OCI-LY1 (cell line): ENCODE results near the gene MAMDC2.

Experiments used
- H2AFZ ChIP-seq: fragments of 200-600 bp; sonication (generic), shearing (Covaris generic); 2 replicates; pipeline ENCODE4 v1.6.0; 2014; ENCODE audit warnings: antibody characterized with exemption, mild to moderate bottlenecking, low read length
- H3F3A ChIP-seq: fragments of 200-600 bp; sonication (generic), shearing (Covaris generic); 2 replicates; pipeline ENCODE4 v1.6.0; 2014; ENCODE audit warnings: mild to moderate bottlenecking, antibody characterized with exemption, low read length, moderate library complexity; ENCODE audit not compliant: insufficient read depth
- H3K27ac ChIP-seq: fragments of 200-600 bp; sonication (generic); 2 replicates; pipeline ENCODE4 v1.5.1; 2014; ENCODE audit warnings: low read length, mixed run types, mild to moderate bottlenecking, low read depth; ENCODE audit not compliant: poor library complexity, severe bottlenecking
- H3K27me3 ChIP-seq: fragments of 200-600 bp; sonication (generic); 2 replicates; pipeline ENCODE4 v1.6.0; 2014; ENCODE audit warnings: antibody characterized with exemption, mild to moderate bottlenecking, low read length, moderate library complexity; ENCODE audit not compliant: insufficient read depth
- H3K36me3 ChIP-seq: fragments of 200-600 bp; sonication (generic); 2 replicates; pipeline ENCODE4 v1.6.1; 2014; ENCODE audit warnings: mild to moderate bottlenecking, antibody characterized with exemption, low read length, moderate library complexity, mixed read lengths; ENCODE audit not compliant: insufficient read depth
- H3K4me1 ChIP-seq: fragments of 200-600 bp; sonication (generic); 2 replicates; pipeline ENCODE4 v1.5.1; 2014; ENCODE audit warnings: mild to moderate bottlenecking, low read length, moderate library complexity; ENCODE audit not compliant: insufficient read depth, severe bottlenecking
- H3K4me2 ChIP-seq: fragments of 200-600 bp; sonication (generic), shearing (Covaris generic); 2 replicates; pipeline ENCODE4 v1.6.1; 2014; ENCODE audit warnings: low read length
- H3K4me3 ChIP-seq: fragments of 200-600 bp; sonication (generic); 2 replicates; pipeline ENCODE4 v1.5.1; 2014; ENCODE audit warnings: low read length, low read depth, mild to moderate bottlenecking, mixed read lengths; ENCODE audit not compliant: poor library complexity, severe bottlenecking
- H3K79me2 ChIP-seq: fragments of 200-600 bp; shearing (Covaris generic); 2 replicates; pipeline ENCODE4 v1.6.1; 2016; ENCODE audit warnings: mixed run types, low read length, mixed read lengths; ENCODE audit not compliant: insufficient read depth
- H3K9ac ChIP-seq: fragments of 200-600 bp; sonication (generic), shearing (Covaris generic); 2 replicates; pipeline ENCODE4 v1.6.1; 2014; ENCODE audit warnings: mild to moderate bottlenecking, low read length, mixed read lengths
- H3K9me2 ChIP-seq: fragments of 200-600 bp; sonication (generic), shearing (Covaris generic); 2 replicates; pipeline ENCODE4 v1.6.1; 2014; ENCODE audit warnings: low read depth, mild to moderate bottlenecking, low read length, mixed read lengths
- H3K9me3 ChIP-seq: fragments of 200-600 bp; shearing (Covaris generic); 2 replicates; pipeline ENCODE4 v1.6.1; 2014; ENCODE audit warnings: low read length, mixed read lengths
- H4K20me1 ChIP-seq: fragments of 200-600 bp; sonication (generic), shearing (Covaris generic); 2 replicates; pipeline ENCODE4 v1.6.0; 2016; ENCODE audit warnings: mild to moderate bottlenecking, low read length; ENCODE audit not compliant: insufficient read depth
- EZH2 ChIP-seq: fragments of 200-600 bp; sonication (generic), shearing (Covaris generic); IDR thresholded peaks from 2 replicates; pipeline ENCODE4 v1.8.0; 2017; ENCODE audit warnings: borderline replicate concordance, mixed run types, mild to moderate bottlenecking, antibody characterized with exemption, low read length, moderate library complexity, mixed read lengths
- TF ChIP-seq, protein P1 (sequence below): fragments of 200-600 bp; sonication (generic), shearing (Covaris generic); IDR thresholded peaks from 2 replicates; pipeline ENCODE4 v1.5.1; 2017; ENCODE audit warnings: mild to moderate bottlenecking, antibody characterized with exemption, low read length, moderate library complexity, mixed read lengths

The MAMDC2 gene

DNA sequence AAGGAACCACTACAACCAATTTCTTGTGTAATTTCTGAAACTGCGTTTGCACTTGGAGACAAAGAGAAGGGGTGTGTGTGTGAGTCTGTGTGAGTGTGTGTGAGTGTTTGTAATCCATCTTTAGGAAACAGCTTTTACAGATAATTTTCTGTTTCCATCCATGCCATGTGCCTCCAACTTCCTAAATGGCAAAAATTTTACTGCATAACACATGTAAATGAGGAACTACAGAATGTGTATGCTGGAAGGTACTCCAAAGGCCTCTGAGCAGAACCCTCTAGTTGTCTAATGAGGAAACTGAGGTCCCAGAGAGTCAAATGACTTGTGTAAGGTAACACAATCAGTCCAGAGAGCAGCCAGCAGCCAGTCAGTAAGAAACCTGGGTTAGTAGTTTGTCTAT is 20.8 kb downstream of the MAMDC2 start:
- no peaks in the 10 kb centered on the region for H4K20me1 ChIP-seq
- H3K36me3 ChIP-seq: no peaks in the 10 kb centered on the region
- no peak overlapping the region for H3K4me2 ChIP-seq
- no peaks in the 10 kb centered on the region for H3F3A ChIP-seq
- no peaks in the 10 kb centered on the region for H3K27me3 ChIP-seq
- H3K9me2 ChIP-seq: no peaks in the 10 kb centered on the region
- H3K27ac ChIP-seq: no peak overlapping the region
- H3K4me1 ChIP-seq: no peaks in the 10 kb centered on the region
- no peaks in the 10 kb centered on the region for H3K9me3 ChIP-seq
- TF ChIP-seq, protein P1, sequence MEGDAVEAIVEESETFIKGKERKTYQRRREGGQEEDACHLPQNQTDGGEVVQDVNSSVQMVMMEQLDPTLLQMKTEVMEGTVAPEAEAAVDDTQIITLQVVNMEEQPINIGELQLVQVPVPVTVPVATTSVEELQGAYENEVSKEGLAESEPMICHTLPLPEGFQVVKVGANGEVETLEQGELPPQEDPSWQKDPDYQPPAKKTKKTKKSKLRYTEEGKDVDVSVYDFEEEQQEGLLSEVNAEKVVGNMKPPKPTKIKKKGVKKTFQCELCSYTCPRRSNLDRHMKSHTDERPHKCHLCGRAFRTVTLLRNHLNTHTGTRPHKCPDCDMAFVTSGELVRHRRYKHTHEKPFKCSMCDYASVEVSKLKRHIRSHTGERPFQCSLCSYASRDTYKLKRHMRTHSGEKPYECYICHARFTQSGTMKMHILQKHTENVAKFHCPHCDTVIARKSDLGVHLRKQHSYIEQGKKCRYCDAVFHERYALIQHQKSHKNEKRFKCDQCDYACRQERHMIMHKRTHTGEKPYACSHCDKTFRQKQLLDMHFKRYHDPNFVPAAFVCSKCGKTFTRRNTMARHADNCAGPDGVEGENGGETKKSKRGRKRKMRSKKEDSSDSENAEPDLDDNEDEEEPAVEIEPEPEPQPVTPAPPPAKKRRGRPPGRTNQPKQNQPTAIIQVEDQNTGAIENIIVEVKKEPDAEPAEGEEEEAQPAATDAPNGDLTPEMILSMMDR: no peak
- TF ChIP-seq EZH2: no peak
- H3K79me2 ChIP-seq: no peaks in the 10 kb centered on the region
- no peak overlapping the region for H3K4me3 ChIP-seq
- H2AFZ ChIP-seq: no peak overlapping the region
- H3K9ac ChIP-seq: no peak overlapping the region

DNA sequence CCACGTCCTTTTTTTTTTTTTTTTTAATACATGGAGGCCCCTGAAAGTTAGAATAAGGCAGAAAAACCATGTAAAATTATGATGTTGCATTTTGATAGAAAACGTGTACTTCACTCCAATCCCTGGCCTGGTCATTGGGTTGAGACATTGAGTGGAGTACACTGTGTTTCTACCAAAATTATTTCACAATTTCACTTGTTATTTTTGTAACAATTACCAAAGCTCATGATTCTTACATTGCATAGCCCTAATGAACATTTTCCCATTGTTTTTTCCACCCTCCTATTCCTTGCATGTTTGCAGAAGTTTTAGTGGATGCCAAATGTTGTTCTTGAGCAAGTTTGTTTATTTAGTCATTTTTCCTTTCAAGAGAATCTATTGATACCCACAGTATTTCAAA is 21.9 kb downstream of the MAMDC2 start:
- H2AFZ ChIP-seq: no peak overlapping the region
- H3K27ac ChIP-seq: no peak overlapping the region
- H3K4me3 ChIP-seq: no peak overlapping the region
- no peaks in the 10 kb centered on the region for H3K4me1 ChIP-seq
- no peaks in the 10 kb centered on the region for H3K79me2 ChIP-seq
- TF ChIP-seq, protein P1: no peak
- no peak for TF ChIP-seq EZH2
- no peak overlapping the region for H3K9ac ChIP-seq
- no peaks in the 10 kb centered on the region for H3F3A ChIP-seq
- H3K36me3 ChIP-seq: no peaks in the 10 kb centered on the region
- no peaks in the 10 kb centered on the region for H4K20me1 ChIP-seq
- H3K4me2 ChIP-seq: no peak overlapping the region
- no peaks in the 10 kb centered on the region for H3K27me3 ChIP-seq
- H3K9me3 ChIP-seq: no peaks in the 10 kb centered on the region
- H3K9me2 ChIP-seq: no peaks in the 10 kb centered on the region

DNA sequence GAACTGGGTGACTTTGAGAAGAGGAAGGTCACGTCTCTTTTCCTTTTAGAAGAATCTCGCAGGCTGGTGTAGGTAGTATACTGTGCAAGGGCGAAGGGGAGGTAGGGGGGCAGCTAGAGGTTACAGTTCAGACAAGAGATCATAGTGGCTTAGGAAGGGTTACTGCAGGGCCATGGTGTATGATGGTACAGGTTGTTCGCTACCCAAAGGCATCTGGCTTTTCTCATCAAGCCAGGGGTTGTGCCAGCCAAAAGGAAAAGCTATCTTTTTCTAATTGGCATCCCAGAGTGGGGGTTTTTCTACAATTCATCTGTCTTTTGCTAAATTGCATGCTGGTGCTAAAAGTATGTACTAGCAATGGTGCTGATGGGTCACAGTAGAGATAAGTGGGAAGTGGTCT is 22.8 kb downstream of the MAMDC2 start:
- Histone ChIP-seq H3F3A (no peaks in the 10 kb centered on the region), H4K20me1 (no peaks in the 10 kb centered on the region), H3K9me3 (no peaks in the 10 kb centered on the region), H3K79me2 (no peaks in the 10 kb centered on the region), H2AFZ (no peak overlapping the region), H3K27me3 (no peaks in the 10 kb centered on the region), H3K4me2 (no peak overlapping the region), H3K4me1 (no peaks in the 10 kb centered on the region), H3K9me2 (no peaks in the 10 kb centered on the region), H3K27ac (no peak overlapping the region), H3K36me3 (no peaks in the 10 kb centered on the region), H3K4me3 (no peak overlapping the region), H3K9ac (no peak overlapping the region)
- TF ChIP-seq, protein P1: no peak
- TF ChIP-seq EZH2: no peak
